ENCODE data around the gene GRB7.

DNA sequence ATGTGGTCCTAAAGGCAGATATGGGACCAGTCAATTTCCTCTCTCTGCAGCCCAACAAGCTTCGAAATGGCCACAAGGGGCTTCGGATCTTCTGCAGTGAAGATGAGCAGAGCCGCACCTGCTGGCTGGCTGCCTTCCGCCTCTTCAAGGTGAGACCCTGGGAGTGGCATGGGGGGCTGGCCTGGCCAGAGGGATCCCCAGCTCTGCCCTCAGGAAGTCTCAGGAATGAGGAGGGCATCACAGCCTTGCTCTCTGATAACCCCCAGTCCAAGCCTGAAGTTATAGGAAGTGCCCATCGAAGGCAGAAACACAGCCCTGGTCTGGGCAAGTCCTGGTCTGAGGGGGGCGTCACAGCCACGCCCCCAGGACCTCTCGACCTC lies 7.1 kb downstream of the GRB7 start:
- no peak for TF ChIP-seq CTCF (IDR thresholded peaks at IDR 0.05)
- no peak for TF ChIP-seq POLR2AphosphoS5 (IDR thresholded peaks at IDR 0.05)
